ENCODE data around the gene PFKFB4. TPM values are rescaled to one million over a fixed set of nuclear protein-coding genes. Genes with fewer than 3 reads are reported as not detected.

Gene PFKFB4
- total and polyA plus RNA-seq, 7 donors = 1.5 to 8.0 (median 4.2) TPM

GRCh38 chr3:48543271-48543866, 13.2 kb downstream of the PFKFB4 start:
- peaks cover 0 to 7% (median 0%) of the 10 kb centered on the region in 4 donors for H3K36me3 ChIP-seq
- peak; percentile 77 for DNase-seq
- no peak overlapping the region for H3K4me3 ChIP-seq
- TF ChIP-seq POLR2AphosphoS5 (IDR thresholded peaks at IDR 0.05) (peak in 2 of 4 donors; percentile 43 to 45), POLR2A (IDR thresholded peaks at IDR 0.05) (no peak), CTCF (IDR thresholded peaks at IDR 0.05) (no peak)
- H3K9me3 ChIP-seq = no peaks in the 10 kb centered on the region
- no peak overlapping the region for H3K27ac ChIP-seq
- 61 to 80% methylated on average over 9 of the region's 9 CpGs for WGBS, 2 donors
- intact Hi-C loops (cut with DNase I) = no loop called here
- H3K27me3 ChIP-seq = no peaks in the 10 kb centered on the region
- H3K4me1 ChIP-seq = no peaks in the 10 kb centered on the region

GRCh38 chr3:48538451-48538850, 18.2 kb downstream of the PFKFB4 start:
- intact Hi-C loops (cut with DNase I) = no loop called here
- Histone ChIP-seq H3K27ac (no peak overlapping the region), H3K36me3 (peaks cover 0 to 40% (median 2%) of the 10 kb centered on the region in 4 donors), H3K9me3 (no peaks in the 10 kb centered on the region), H3K4me1 (no peaks in the 10 kb centered on the region), H3K4me3 (no peak overlapping the region), H3K27me3 (no peaks in the 10 kb centered on the region)
- DNase-seq = no peak
- TF ChIP-seq CTCF (IDR thresholded peaks at IDR 0.05) (no peak), EP300 (IDR thresholded peaks at IDR 0.05) (no peak), POLR2A (IDR thresholded peaks at IDR 0.05) (no peak), POLR2AphosphoS5 (IDR thresholded peaks at IDR 0.05) (no peak)
- WGBS, 2 donors = 94 to 95% methylated on average over 12 of the region's 12 CpGs

- intact Hi-C loops (cut with DNase I) = no loop called here
These were observed 19.8 kb downstream of the PFKFB4 start for GRCh38 chr3:48536785-48537184.

GRCh38 chr3:48536116-48536515, 20.5 kb downstream of the PFKFB4 start:
- no peaks in the 10 kb centered on the region for H3K9me3 ChIP-seq
- H3K4me1 ChIP-seq = no peaks in the 10 kb centered on the region
- H3K4me3 ChIP-seq = no peak overlapping the region
- DNase-seq = no peak
- no peak for TF ChIP-seq CTCF (IDR thresholded peaks at IDR 0.05)
- TF ChIP-seq POLR2A (IDR thresholded peaks at IDR 0.05) = no peak
- TF ChIP-seq EP300 (IDR thresholded peaks at IDR 0.05) = no peak
- TF ChIP-seq POLR2AphosphoS5 (IDR thresholded peaks at IDR 0.05) = no peak
- peaks cover 0 to 40% (median 2%) of the 10 kb centered on the region in 4 donors for H3K36me3 ChIP-seq
- 93 to 94% methylated on average over 19 of the region's 19 CpGs for WGBS, 2 donors
- intact Hi-C loops (cut with DNase I) = no loop called here
- no peaks in the 10 kb centered on the region for H3K27me3 ChIP-seq
- H3K27ac ChIP-seq = no peak overlapping the region

More at GRCh38 chr3:48536785-48537184, 19.8 kb downstream of the PFKFB4 start:
- DNase-seq = no peak
- H3K4me1 ChIP-seq = no peaks in the 10 kb centered on the region
- H3K27me3 ChIP-seq = no peaks in the 10 kb centered on the region
- TF ChIP-seq EP300 (IDR thresholded peaks at IDR 0.05) (no peak), CTCF (IDR thresholded peaks at IDR 0.05) (no peak), POLR2A (IDR thresholded peaks at IDR 0.05) (no peak), POLR2AphosphoS5 (IDR thresholded peaks at IDR 0.05) (no peak)
- 62 to 82% methylated on average over 5 of the region's 5 CpGs for WGBS, 2 donors
- no peaks in the 10 kb centered on the region for H3K9me3 ChIP-seq
- peaks cover 0 to 40% (median 2%) of the 10 kb centered on the region in 4 donors for H3K36me3 ChIP-seq
- no peak overlapping the region for H3K4me3 ChIP-seq
- no peak overlapping the region for H3K27ac ChIP-seq

GRCh38 chr3:48535578-48535977, 21.0 kb downstream of the PFKFB4 start:
- H3K27ac ChIP-seq = no peak overlapping the region
- peaks cover 0 to 40% (median 2%) of the 10 kb centered on the region in 4 donors for H3K36me3 ChIP-seq
- TF ChIP-seq EP300 (IDR thresholded peaks at IDR 0.05) (no peak), POLR2A (IDR thresholded peaks at IDR 0.05) (no peak), CTCF (IDR thresholded peaks at IDR 0.05) (no peak), POLR2AphosphoS5 (IDR thresholded peaks at IDR 0.05) (no peak)
- no peaks in the 10 kb centered on the region for H3K27me3 ChIP-seq
- no peak for DNase-seq
- intact Hi-C loops (cut with DNase I) = no loop called here
- no peaks in the 10 kb centered on the region for H3K9me3 ChIP-seq
- H3K4me3 ChIP-seq = no peak overlapping the region
- 96 to 97% methylated on average over 4 of the region's 4 CpGs for WGBS, 2 donors
- no peaks in the 10 kb centered on the region for H3K4me1 ChIP-seq

Data from sigmoid colon (tissue), 7 donors.